SH-SY5Y (cell line): Measurements from ENCODE around the gene KATNB1.

Source experiments
- GATA2 ChIP-seq: IDR thresholded peaks from 2 replicates; pipeline ENCODE4 v1.6.1; 2011; ENCODE audit warnings: mild to moderate bottlenecking, low read depth, low read length
- GATA3 ChIP-seq: IDR thresholded peaks from 2 replicates; pipeline ENCODE4 v1.6.1; 2011; ENCODE audit warnings: low read depth, mild to moderate bottlenecking, low read length, moderate library complexity

KATNB1 gene

GRCh38 chr16:57743458-57743857 lies 7.9 kb downstream of the KATNB1 start:
- TF ChIP-seq GATA2 (no peak), GATA3 (no peak)

GRCh38 chr16:57743886-57744641 lies 8.5 kb downstream of the KATNB1 start:
- TF ChIP-seq GATA3 (no peak), GATA2 (no peak)

GRCh38 chr16:57744642-57744903 lies 9.0 kb downstream of the KATNB1 start:
- TF ChIP-seq GATA3 (no peak), GATA2 (no peak)

GRCh38 chr16:57745768-57746167 lies 10.2 kb downstream of the KATNB1 start:
- TF ChIP-seq GATA2, result no peak
- TF ChIP-seq GATA3, result no peak

- TF ChIP-seq GATA2 (no peak), GATA3 (no peak)
Observed at GRCh38 chr16:57747091-57747490, 11.5 kb downstream of the KATNB1 start.

- TF ChIP-seq GATA2 (no peak), GATA3 (no peak)
Observed at GRCh38 chr16:57747496-57747895, 11.9 kb downstream of the KATNB1 start.

- TF ChIP-seq GATA2, result no peak
- no peak for TF ChIP-seq GATA3
Observed at GRCh38 chr16:57747996-57748395, 12.4 kb downstream of the KATNB1 start.

- no peak for TF ChIP-seq GATA2
- no peak for TF ChIP-seq GATA3
Observed at GRCh38 chr16:57748596-57748995, 13.0 kb downstream of the KATNB1 start.

GRCh38 chr16:57749101-57749692 lies 13.6 kb downstream of the KATNB1 start:
- TF ChIP-seq GATA3 (no peak), GATA2 (no peak)

- TF ChIP-seq GATA3, result no peak
Observed at GRCh38 chr16:57749856-57750452, 14.4 kb downstream of the KATNB1 start.

GRCh38 chr16:57750796-57751538 lies 15.4 kb downstream of the KATNB1 start:
- TF ChIP-seq GATA2, result no peak
- TF ChIP-seq GATA3, result no peak

GRCh38 chr16:57751539-57752202 lies 16.1 kb downstream of the KATNB1 start:
- TF ChIP-seq GATA3 (no peak), GATA2 (no peak)

GRCh38 chr16:57752203-57752580 lies 16.6 kb downstream of the KATNB1 start:
- no peak for TF ChIP-seq GATA3
- TF ChIP-seq GATA2, result no peak

- no peak for TF ChIP-seq GATA2
- no peak for TF ChIP-seq GATA3
Observed at GRCh38 chr16:57752581-57753447, 17.2 kb downstream of the KATNB1 start.
